ENCODE results near the gene SCARB1.

SCARB1 gene

DNA sequence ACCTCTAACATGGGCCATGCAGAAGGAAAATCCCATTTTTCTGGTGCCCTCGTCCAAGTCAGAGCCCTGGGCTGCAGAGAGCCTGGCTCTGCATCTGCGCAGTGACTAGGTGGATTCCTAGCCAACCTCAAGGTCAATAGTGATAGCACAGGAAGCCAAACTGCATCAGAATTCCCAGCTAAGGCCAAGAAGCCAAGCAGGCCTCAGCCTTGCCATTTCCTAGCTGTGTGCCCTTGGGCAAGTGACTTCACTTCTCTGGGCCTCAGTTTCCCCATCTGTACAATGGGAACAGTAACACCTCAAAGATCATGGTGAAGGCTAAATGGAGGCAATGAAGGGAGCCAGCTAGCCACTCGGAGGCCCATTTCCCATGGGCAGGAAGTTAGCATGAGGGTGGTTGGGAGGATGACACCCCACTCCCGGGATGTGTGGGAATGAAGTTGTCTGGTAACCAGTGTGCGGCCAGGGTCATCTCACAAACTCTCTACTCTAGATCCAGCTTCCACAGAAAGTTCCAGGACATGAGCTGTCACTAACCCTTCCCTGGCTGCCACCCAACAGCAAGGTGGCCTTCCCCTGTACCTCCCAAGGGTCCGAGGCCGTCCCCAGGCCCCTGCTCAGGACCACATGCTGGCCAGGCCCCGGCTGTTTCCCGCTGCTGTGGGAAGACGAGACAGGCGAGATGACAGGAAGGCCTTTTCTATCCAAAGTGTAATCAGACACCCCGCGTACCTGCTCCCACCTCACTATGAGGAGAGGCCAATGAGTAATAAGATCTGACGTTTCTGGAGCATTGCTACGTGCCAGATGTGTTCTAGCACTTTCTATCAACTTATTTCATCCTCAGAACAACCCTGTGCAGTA lies 125.7 kb downstream of the SCARB1 start:
- Histone ChIP-seq H2BK15ac (ENCODE audit: low read length) (no peak overlapping the region), H3K23ac (ENCODE audit: low read depth, low read length, poor library complexity) (no peak overlapping the region), H3K79me1 (ENCODE audit: low read depth, low read length) (no peaks in the 10 kb centered on the region), H2BK5ac (ENCODE audit: low read length) (no peak overlapping the region), H3K27ac (replicated peaks; ENCODE audit: low read length) (no peak overlapping the region), H2BK12ac (ENCODE audit: low read length) (no peak overlapping the region), H3K36me3 (replicated peaks in 1 of 2; ENCODE audit: control insufficient read depth in 2 of 2, insufficient read depth in 2 of 2, low read length in 2 of 2) (no peaks in the 10 kb centered on the region), H2AFZ (ENCODE audit: low read length) (no peak overlapping the region), H3K4me3 (ENCODE audit: low read length in 2 of 2) (no peak overlapping the region), H3K14ac (ENCODE audit: low read length) (no peak overlapping the region), H2BK120ac (ENCODE audit: low read depth, low read length) (no peak overlapping the region), H4K91ac (ENCODE audit: low read depth, low read length, poor library complexity) (no peak overlapping the region), H3K9ac (ENCODE audit: low read depth, low read length, poor library complexity) (no peak overlapping the region), H2AK5ac (ENCODE audit: low read depth, low read length) (no peak overlapping the region), H3K4ac (ENCODE audit: low read length) (no peak overlapping the region), H3K18ac (ENCODE audit: low read length) (no peak overlapping the region), H3K4me1 (ENCODE audit: control insufficient read depth in 2 of 2, insufficient read depth in 1 of 2, low read depth in 1 of 2, low read length in 2 of 2) (peaks cover 13 to 27% of the 10 kb centered on the region in 2 donors), H3K4me2 (ENCODE audit: insufficient read depth, low read length, poor library complexity, severe bottlenecking) (no peak overlapping the region), H3K27me3 (ENCODE audit: control insufficient read depth in 3 of 3, insufficient read depth in 3 of 3, low read depth in 1 of 3, low read length in 3 of 3) (peaks cover 0 to 15% (median 0%) of the 10 kb centered on the region in 3 experiments), H3K9me3 (replicated peaks in 1 of 2; ENCODE audit: control insufficient read depth in 2 of 2, insufficient read depth in 1 of 2, low read depth in 1 of 2, low read length in 2 of 2) (peaks cover 5 to 9% of the 10 kb centered on the region in 2 donors), H4K8ac (ENCODE audit: low read depth, low read length) (no peak overlapping the region)
- no peak for DNase-seq (ENCODE audit: low spot score)
- no CpG with 5 or more reads among the region's 15 CpGs for WGBS, 2 donors (ENCODE audit: extremely low coverage in 2 of 2, insufficient read length in 2 of 2, insufficient replicate concordance in 1 of 2)

DNA sequence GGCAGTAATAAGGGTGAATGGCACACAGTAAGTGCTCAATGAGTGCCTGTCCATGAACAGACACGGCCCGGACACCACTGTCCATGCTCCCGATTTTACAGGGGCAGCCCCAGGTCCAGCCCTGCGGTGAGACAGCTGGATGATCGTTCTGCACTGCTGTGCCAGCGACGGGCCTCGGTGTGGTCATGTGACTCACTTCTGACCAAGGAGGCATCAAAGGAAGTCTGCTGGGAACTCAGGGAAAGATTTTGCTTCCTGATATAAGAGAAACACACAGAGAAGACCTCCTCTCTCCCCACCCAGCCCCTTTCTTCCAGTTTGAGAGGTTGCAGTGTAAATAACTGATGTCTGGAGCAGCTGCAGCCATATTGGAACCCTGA lies 126.6 kb downstream of the SCARB1 start:
- H3K4me3 ChIP-seq (ENCODE audit: low read length in 2 of 2) = no peak overlapping the region
- WGBS, 2 donors (ENCODE audit: extremely low coverage in 2 of 2, insufficient read length in 2 of 2, insufficient replicate concordance in 1 of 2) = no CpG with 5 or more reads among the region's 8 CpGs
- H3K4me2 ChIP-seq (ENCODE audit: insufficient read depth, low read length, poor library complexity, severe bottlenecking) = no peak overlapping the region
- peaks cover 0 to 22% (median 1%) of the 10 kb centered on the region in 3 experiments for H3K27me3 ChIP-seq (ENCODE audit: control insufficient read depth in 3 of 3, insufficient read depth in 3 of 3, low read depth in 1 of 3, low read length in 3 of 3)
- H3K4ac ChIP-seq (ENCODE audit: low read length) = no peak overlapping the region
- no peak for DNase-seq (ENCODE audit: low spot score)
- H2AFZ ChIP-seq (ENCODE audit: low read length) = peak overlapping the region; percentile 29
- no peak overlapping the region for H2BK5ac ChIP-seq (ENCODE audit: low read length)
- H3K14ac ChIP-seq (ENCODE audit: low read length) = no peak overlapping the region
- no peak overlapping the region for H3K23ac ChIP-seq (ENCODE audit: low read depth, low read length, poor library complexity)
- no peak overlapping the region for H4K91ac ChIP-seq (ENCODE audit: low read depth, low read length, poor library complexity)
- H2BK15ac ChIP-seq (ENCODE audit: low read length) = no peak overlapping the region
- no peak overlapping the region for H2BK120ac ChIP-seq (ENCODE audit: low read depth, low read length)
- H3K4me1 ChIP-seq (ENCODE audit: control insufficient read depth in 2 of 2, insufficient read depth in 1 of 2, low read depth in 1 of 2, low read length in 2 of 2) = peaks cover 18 to 24% of the 10 kb centered on the region in 2 donors
- no peaks in the 10 kb centered on the region for H3K79me1 ChIP-seq (ENCODE audit: low read depth, low read length)
- H3K9me3 ChIP-seq (replicated peaks in 1 of 2; ENCODE audit: control insufficient read depth in 2 of 2, insufficient read depth in 1 of 2, low read depth in 1 of 2, low read length in 2 of 2) = peaks cover 5 to 9% of the 10 kb centered on the region in 2 donors
- no peak overlapping the region for H2BK12ac ChIP-seq (ENCODE audit: low read length)
- H4K8ac ChIP-seq (ENCODE audit: low read depth, low read length) = no peak overlapping the region
- no peak overlapping the region for H3K9ac ChIP-seq (ENCODE audit: low read depth, low read length, poor library complexity)
- no peaks in the 10 kb centered on the region for H3K36me3 ChIP-seq (replicated peaks in 1 of 2; ENCODE audit: control insufficient read depth in 2 of 2, insufficient read depth in 2 of 2, low read length in 2 of 2)
- H2AK5ac ChIP-seq (ENCODE audit: low read depth, low read length) = peak overlapping the region; percentile 11
- H3K18ac ChIP-seq (ENCODE audit: low read length) = no peak overlapping the region
- no peak overlapping the region for H3K27ac ChIP-seq (replicated peaks; ENCODE audit: low read length)

DNA sequence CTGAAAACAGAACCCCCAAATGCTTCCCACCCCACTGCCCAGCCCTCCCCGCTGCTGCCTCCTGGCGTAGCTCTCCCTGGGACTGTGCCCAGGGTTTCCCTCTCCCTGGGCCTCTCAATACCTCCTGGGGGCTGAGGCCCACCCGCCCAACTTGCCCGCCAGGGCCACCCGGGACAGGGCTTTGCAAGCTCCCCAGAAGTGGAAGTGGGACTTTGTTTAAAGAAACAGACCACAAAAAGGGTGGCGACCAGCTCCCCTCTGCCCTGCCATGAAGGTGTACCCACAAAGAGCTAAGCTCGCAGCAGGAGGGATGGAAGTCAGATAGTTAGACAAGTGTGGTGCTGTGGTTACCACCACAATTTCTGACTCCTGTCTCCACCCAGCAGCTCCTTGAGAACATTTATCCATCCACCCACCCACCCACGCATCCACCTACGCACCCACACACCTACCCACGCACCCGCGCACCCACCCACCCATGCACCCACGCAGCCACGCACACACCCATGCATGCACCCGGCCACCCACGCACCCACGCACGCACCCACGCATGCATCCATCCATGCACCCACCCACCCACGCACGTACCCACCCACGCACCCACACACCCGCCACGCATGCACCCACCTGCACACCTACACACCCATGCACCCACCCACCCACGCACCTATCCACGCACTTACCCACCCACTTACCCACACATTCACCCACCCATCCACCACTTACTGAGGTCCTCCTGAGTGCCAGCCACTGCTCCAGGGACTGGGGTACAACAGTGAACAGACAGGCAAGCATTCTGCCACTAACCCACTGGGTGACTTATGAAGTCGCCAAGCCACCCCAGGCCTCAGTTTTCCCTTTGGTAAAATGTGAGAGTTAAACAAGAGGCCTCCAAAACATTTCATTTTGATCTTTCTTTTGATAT lies 127.3 kb downstream of the SCARB1 start:
- Histone ChIP-seq H3K4ac (ENCODE audit: low read length) (no peak overlapping the region), H3K4me3 (ENCODE audit: low read length in 2 of 2) (no peak overlapping the region), H3K9ac (ENCODE audit: low read depth, low read length, poor library complexity) (peak overlapping the region; percentile 36), H2AFZ (ENCODE audit: low read length) (no peak overlapping the region), H3K4me1 (ENCODE audit: control insufficient read depth in 2 of 2, insufficient read depth in 1 of 2, low read depth in 1 of 2, low read length in 2 of 2) (peaks cover 18 to 23% of the 10 kb centered on the region in 2 donors), H4K91ac (ENCODE audit: low read depth, low read length, poor library complexity) (no peak overlapping the region), H2BK12ac (ENCODE audit: low read length) (peak overlapping the region; percentile 85), H3K23ac (ENCODE audit: low read depth, low read length, poor library complexity) (no peak overlapping the region), H3K27ac (replicated peaks; ENCODE audit: low read length) (no peak overlapping the region), H2BK5ac (ENCODE audit: low read length) (peak overlapping the region; percentile 62), H2AK5ac (ENCODE audit: low read depth, low read length) (peak overlapping the region; percentile 42), H3K36me3 (replicated peaks in 1 of 2; ENCODE audit: control insufficient read depth in 2 of 2, insufficient read depth in 2 of 2, low read length in 2 of 2) (no peaks in the 10 kb centered on the region), H3K27me3 (ENCODE audit: control insufficient read depth in 3 of 3, insufficient read depth in 3 of 3, low read depth in 1 of 3, low read length in 3 of 3) (peaks cover 0 to 22% (median 1%) of the 10 kb centered on the region in 3 experiments), H3K14ac (ENCODE audit: low read length) (no peak overlapping the region), H2BK15ac (ENCODE audit: low read length) (no peak overlapping the region), H3K79me1 (ENCODE audit: low read depth, low read length) (no peaks in the 10 kb centered on the region), H3K9me3 (replicated peaks in 1 of 2; ENCODE audit: control insufficient read depth in 2 of 2, insufficient read depth in 1 of 2, low read depth in 1 of 2, low read length in 2 of 2) (peaks cover 7 to 9% of the 10 kb centered on the region in 2 donors), H3K18ac (ENCODE audit: low read length) (no peak overlapping the region), H4K8ac (ENCODE audit: low read depth, low read length) (no peak overlapping the region), H2BK120ac (ENCODE audit: low read depth, low read length) (peak overlapping the region; percentile 58), H3K4me2 (ENCODE audit: insufficient read depth, low read length, poor library complexity, severe bottlenecking) (no peak overlapping the region)
- WGBS, 2 donors (ENCODE audit: extremely low coverage in 2 of 2, insufficient read length in 2 of 2, insufficient replicate concordance in 1 of 2) = no CpG with 5 or more reads among the region's 27 CpGs
- no peak for DNase-seq (ENCODE audit: low spot score)
